Measurements from ENCODE around the gene CHAF1B.

- no peak for TF ChIP-seq CTCF (IDR thresholded peaks at IDR 0.05; ENCODE audit: insufficient read depth, low read length)
- TF ChIP-seq REST (IDR thresholded peaks at IDR 0.05; ENCODE audit: insufficient replicate concordance, low read depth) = no peak
Observed at GRCh38 chr21:36419241-36419640, 34.0 kb downstream of the CHAF1B start.

Data from HL-60 (cell line).